ENCODE results near the gene TULP4.

TULP4 gene

DNA sequence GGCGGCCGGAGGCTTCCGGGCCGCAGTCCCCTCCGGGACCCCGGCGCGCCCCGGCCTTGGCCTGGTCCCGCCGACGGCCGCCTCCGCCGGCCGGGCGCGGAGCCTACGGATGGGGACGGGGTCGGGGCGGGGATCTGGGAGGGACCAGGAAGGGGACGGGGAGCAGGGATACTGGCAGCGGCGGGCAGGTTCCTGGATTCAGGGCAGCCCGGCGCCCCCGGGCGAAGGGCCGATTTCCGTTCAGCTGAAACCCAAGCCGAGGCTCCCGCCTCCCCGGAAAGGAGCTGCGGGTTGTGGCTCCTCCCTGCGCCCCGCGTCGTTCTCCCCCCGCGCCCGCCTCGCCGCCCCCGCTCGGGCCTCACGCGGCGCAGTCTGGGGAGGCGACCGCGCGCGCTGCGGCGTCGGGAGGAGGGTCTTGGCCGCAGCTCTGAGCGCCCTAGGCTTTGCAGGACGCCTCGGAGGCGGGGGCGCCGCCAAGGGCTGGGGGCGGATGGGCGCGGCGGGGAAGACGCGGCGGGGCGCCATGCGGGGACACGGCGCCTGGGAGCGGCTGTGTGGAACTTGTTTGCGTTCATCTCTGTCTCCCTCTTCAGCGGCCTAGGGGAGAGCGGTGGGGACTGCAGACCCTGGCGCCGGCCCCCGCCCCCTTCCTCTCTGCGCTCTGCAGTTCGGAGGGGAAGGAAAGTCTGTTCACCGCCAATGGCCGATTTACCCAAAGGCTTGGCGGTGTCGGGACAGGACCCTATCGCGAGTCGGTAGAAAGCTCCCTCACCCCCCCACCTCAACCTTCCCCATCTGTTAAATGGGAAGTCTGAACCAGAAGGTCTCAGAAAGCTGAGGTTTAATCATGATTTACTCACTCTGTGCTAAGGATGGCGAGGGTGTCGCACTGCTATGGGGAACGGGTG is 224.9 kb downstream of the TULP4 start:
- peak overlapping the region; percentile 47 for H3K4me3 ChIP-seq (ENCODE audit: control insufficient read depth, low read depth, low read length)

DNA sequence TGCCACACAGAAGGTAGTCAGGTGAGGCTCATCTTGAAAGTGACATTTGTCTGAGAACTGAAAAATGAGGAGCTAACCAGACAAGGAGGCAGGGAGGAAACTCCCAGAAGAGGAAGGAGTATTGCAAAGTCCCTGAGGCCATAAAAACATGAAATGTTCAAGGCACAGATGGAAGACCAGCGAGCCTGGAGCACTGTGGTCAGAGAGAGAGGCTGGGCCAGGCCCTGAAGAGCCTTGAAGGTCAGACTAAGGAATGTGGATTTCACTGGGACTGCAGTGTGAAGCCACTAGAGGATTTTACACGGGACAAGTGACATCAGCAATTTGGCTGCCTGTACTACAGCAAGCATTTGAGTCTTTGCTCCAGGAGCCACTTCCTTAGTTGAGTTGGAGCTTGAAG is 226.5 kb downstream of the TULP4 start:
- no peak overlapping the region for H3K4me3 ChIP-seq (ENCODE audit: control insufficient read depth, low read depth, low read length)
- TF ChIP-seq, protein P1, sequence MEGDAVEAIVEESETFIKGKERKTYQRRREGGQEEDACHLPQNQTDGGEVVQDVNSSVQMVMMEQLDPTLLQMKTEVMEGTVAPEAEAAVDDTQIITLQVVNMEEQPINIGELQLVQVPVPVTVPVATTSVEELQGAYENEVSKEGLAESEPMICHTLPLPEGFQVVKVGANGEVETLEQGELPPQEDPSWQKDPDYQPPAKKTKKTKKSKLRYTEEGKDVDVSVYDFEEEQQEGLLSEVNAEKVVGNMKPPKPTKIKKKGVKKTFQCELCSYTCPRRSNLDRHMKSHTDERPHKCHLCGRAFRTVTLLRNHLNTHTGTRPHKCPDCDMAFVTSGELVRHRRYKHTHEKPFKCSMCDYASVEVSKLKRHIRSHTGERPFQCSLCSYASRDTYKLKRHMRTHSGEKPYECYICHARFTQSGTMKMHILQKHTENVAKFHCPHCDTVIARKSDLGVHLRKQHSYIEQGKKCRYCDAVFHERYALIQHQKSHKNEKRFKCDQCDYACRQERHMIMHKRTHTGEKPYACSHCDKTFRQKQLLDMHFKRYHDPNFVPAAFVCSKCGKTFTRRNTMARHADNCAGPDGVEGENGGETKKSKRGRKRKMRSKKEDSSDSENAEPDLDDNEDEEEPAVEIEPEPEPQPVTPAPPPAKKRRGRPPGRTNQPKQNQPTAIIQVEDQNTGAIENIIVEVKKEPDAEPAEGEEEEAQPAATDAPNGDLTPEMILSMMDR (IDR thresholded peaks at IDR 0.05; ENCODE audit: control insufficient read depth, insufficient read depth, low read depth, low read length, missing control alignments) = no peak
- no peak for DNase-seq (ENCODE audit: low read depth)

More for the DNA sequence above, 224.9 kb downstream of the TULP4 start:
- TF ChIP-seq, protein P1 (IDR thresholded peaks at IDR 0.05; ENCODE audit: control insufficient read depth, insufficient read depth, low read depth, low read length, missing control alignments) = no peak
- no peak for DNase-seq (ENCODE audit: low read depth)

DNA sequence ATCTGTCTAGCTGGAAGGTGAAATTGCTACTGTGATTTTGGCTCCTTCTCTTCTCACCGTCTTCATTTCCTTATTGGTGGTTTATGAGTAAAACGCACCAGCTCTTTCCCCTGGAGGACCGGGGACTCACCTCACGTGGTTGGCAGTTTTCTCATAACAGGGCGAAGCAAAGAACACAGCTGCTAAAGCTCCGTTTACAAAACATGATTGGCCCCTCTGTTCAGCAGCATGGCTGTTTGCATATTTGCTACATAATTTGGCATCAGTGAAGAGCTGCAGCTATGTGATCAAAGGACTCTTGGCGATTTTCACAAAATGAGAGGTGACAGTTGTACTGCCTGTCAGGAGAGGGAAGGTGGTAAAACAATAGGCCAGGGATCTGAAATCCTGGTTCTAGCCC is 227.1 kb downstream of the TULP4 start:
- H3K4me3 ChIP-seq (ENCODE audit: control insufficient read depth, low read depth, low read length) = no peak overlapping the region
- TF ChIP-seq, protein P1 (IDR thresholded peaks at IDR 0.05; ENCODE audit: control insufficient read depth, insufficient read depth, low read depth, low read length, missing control alignments) = no peak
- no peak for DNase-seq (ENCODE audit: low read depth)

DNA sequence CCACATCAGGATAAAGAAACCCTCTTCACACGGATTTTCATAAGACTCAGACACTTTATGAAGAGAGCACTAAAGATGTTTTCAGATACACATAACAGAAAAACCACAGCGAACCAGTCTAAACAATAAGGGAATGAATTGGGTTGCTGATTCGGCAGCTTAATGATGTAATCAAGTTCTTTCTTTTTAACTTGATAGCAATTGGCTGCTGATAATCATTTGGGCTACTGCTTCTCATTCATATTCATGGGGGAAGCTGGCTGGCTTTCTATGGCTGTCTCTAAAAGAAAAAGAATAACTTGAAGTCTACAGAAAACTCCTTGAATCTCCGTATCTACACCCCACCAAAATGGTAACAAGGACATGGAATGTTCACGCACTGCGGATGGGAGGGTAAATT is 227.6 kb downstream of the TULP4 start:
- DNase-seq (ENCODE audit: low read depth) = no peak

DNA sequence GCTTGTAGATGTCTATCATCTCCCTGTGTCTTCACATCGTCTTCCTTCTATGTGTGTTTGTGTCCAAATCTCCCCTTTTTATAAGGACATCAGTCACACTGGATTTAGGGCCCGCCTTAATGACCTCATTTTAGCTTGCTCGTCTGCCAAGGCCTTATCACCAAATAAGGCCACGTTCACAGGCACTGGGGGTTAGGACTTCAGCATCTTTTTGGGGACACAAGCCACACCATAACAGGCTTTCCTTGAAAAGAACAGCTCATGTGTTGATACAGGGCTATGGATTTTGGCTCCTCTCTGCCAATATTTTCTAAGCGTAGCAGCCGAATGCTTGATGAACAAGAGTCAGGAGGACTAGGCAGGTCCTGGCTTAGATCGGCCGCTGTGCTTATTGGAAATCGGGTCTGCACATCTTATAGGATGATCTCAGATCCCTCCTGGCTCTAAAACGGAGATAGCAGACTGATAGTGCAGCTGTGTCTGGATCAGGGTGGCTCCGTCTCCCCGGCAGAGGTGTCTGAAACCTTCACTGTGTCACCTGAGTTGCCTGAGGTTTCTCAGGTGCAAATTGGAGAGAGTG is 231.4 kb downstream of the TULP4 start:
- TF ChIP-seq, protein P1 (IDR thresholded peaks at IDR 0.05; ENCODE audit: control insufficient read depth, insufficient read depth, low read depth, low read length, missing control alignments) = no peak
- DNase-seq (ENCODE audit: low read depth) = no peak
- H3K4me3 ChIP-seq (ENCODE audit: control insufficient read depth, low read depth, low read length) = no peak overlapping the region

More for the DNA sequence above, 227.6 kb downstream of the TULP4 start:
- TF ChIP-seq, protein P1 (IDR thresholded peaks at IDR 0.05; ENCODE audit: control insufficient read depth, insufficient read depth, low read depth, low read length, missing control alignments) = no peak
- no peak overlapping the region for H3K4me3 ChIP-seq (ENCODE audit: control insufficient read depth, low read depth, low read length)

DNA sequence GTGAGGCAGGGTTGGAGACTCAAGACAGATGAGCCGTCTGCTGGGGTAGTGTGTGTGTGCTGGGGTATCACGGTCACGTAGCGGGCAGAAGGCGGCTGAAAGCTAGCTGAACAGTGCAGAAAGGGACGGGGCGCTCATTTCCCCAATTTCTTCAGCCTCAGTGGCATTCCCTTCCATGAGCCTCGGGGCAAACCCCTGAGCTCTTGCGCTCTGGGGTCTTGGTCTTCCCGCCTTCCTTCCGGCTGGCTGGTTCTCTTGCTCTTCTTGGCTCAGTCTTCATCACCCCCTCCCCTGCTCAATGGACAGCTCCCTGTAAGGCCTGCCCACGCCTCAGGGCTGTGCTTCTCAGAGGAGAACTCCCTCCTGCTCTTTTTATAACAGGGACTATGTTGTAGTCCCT is 232.2 kb downstream of the TULP4 start:
- DNase-seq (ENCODE audit: low read depth) = no peak
- TF ChIP-seq, protein P1 (IDR thresholded peaks at IDR 0.05; ENCODE audit: control insufficient read depth, insufficient read depth, low read depth, low read length, missing control alignments) = no peak
- no peak overlapping the region for H3K4me3 ChIP-seq (ENCODE audit: control insufficient read depth, low read depth, low read length)
